Dermis microvascular lymphatic vessel endothelial cell (primary cell): ENCODE results near the gene P2RX6. TPM values are rescaled to one million over a fixed set of nuclear protein-coding genes. Genes with fewer than 3 reads are reported as not detected.

Experiments
- DNase-seq, 2 donors: peaks; one replicate each; pipeline versions ENCODE4 v3.0.0 to v3.0.0-alpha.2; 2010; ENCODE audit warnings: low read depth in 2 of 2
- total RNA-seq: library from RNA; depleted of rRNA; stranded (reverse); fragments of >200 nt; gene quantifications from 2 replicates; pipeline ENCODE4 v1.2.1, GENCODE V29; 2014

P2RX6 gene
- under 0.01 TPM in 1 of 2 replicates, not detected in the other for total RNA-seq

DNA sequence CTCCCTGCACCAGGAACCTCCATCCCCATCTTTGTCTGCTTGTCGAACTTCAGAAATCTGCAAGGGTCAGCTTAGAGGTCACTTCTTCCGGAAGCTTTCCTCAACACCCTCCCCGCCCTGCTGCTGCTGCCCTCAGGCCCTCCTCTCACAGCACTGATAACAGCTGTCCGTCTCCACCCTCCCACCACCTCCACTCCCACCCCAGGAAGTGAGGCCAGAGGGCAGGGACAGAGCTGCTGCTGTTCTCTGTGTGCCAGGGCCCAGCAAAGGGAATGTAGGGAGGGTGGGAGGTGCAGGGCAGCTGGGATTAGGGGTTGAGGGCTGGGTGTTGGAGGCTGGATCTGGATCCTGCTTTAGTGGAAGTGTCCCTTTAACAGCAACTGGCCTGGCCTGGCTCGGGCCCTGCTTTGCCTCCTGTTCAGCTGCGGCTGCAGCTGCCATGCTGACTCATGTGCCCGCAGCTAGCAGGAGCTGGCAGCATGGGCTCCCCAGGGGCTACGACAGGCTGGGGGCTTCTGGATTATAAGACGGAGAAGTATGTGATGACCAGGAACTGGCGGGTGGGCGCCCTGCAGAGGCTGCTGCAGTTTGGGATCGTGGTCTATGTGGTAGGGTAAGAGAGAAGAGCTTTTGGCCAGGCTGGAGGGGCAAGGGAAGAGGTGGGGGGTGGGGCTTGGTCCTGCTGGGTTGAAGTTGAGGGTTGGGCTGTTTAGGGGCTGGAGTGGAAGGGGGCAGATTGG is at the start of gene P2RX6:
P2RX6 (plus strand) TSS at position 440 of the 740 bp plus-strand sequence; CDS start at position 450, 10 bp downstream.
- DNase-seq: no peak

DNA sequence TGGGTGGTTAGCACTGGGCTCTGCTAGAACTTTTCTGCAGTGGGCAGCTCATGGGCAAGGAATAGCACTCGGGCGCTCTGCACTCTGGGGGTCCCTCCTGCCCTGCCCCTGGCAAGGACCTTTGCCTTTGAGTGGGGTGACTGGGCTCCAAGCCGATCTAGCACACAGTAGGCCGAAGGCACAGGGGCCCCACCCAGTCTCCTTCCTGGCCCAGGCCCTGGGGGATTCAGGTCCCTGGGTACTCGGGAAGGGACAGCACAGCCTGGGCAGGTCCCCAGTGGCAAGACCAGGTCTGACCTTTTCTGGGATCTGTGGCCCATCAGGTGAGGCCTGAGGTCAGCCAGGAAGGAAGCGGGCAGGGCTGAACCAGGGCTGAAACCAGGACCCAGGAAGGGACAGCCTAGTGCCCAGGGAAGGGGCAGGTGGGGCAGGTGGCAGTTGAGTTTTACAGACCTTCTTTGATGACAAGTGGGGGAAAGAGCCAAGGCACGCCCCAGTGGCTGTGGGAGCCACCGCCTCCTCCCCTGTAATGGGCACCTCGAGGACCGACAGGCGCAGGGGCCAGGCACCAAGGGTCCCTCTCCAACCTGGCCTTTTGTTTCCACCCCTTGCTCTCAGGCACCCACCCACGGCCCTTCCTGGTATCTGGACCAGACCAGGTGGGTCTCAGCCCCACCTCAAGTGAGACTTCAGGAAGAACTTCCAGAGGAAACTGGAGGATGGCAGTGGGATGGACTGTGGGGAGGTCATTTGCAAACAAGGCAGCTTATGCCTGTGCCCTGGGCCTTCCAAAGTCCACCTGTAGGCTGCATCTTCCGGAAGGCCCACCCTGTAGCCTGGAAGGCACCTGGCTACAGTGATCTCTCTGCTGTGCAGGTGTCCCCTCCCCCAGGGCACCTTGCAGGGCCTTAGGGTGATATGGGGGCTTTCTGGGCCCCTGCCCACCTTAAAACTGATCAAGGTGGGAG is 48.8 kb upstream of the P2RX6 start:
- DNase-seq: no peak

DNA sequence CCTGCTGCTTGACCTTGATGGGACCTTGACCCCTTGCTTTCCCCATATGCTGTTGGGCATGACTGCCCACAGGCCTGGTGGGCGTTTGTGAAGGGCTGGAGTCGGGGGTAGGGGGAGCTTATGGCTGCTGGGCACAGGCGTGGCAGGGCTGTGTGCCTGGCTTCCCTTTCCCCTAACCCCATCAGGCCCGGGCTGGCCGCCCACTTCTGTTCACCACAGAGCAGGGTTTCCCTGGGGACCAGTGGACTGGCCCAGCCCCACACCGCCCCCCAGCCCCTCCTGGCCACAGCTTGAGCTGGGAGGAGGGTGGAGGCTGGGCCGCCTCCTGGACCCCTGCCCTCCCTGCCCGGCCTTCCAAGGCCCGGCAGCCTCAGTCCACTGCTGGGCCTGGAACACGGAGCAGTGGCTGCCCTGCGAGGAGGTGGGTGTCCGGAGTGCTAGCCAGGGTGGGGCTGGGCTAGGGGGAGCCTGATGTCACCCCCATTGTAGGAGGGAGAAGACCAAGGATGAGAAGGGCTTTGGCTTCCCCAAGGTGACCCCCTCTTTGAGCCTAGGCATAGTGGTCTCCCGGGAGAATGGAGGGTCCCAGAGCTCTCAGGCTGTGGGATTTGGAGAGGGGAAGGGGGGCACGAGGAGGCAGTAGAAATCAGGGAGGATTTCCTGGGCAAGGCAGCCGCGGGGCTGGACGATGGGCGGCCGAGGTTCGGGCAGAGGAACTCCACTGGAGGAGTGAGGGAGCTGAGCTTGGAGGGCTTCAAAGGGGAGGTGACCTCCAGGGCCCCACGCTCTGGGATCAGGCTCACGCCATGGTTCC is 47.9 kb upstream of the P2RX6 start, which contains the start of gene AIFM3:
AIFM3 (plus strand) TSS at position 373 of the 814 bp plus-strand sequence. CDS start 690 bp downstream, outside the sequence.
- no peak for DNase-seq

DNA sequence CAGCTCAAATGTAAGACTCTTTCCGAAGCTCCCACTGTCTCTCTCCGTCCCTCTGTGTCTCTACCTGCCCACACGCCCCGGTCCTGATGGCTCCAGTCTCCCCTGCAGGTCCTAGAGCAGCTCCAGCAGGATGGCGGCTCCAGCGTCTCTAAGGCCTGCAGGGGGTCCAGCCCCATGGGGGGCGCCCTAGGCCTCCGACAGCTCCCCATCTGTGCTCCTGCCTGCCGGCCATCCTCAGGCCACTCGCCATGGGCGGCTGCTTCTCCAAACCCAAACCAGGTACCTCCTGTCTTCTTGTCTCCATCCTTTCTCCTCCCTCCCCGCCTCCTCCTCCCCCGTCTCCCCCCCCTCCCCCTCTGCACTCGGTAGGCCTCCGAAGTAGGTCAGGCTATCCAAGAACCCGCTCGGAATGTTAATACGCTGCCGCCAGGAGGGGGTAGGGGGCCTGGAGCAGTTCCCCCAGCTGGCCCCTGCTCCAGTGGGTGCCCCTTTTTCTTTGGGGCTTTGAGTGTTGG is 47.2 kb upstream of the P2RX6 start:
- DNase-seq: no peak

DNA sequence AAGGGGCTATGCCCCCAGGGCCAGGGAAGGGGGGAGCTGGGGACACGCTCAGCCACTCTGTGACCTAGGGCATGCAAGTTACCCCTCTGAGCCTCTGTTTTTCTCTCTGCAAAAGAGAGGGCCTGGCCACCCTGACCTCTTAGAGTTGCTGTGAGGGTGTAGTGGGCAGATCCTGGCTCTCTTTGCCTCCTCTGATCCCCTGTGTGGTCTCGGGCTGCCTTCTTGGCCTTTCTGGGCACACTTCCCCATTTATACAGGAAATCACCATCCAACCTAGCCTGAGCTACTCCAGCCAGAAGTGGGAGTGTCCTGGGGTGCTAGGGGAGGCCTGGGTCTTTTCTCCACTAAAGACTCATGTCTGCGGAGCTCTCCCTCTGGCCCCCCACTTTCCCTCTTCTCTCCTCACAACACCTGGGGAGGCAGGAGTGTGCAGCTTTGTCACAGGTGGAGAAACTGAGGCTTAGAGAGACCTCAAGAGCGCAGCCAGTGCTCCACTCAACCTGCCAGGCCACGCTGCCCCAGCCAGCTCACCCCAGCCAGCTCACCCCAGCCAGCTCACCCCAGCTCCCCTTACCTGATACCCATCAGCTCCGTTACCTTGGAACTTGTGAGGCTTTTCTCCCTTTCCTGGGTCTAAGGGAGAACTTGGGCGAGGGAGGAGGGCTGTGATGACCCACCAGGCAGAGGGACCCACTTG is 46.5 kb upstream of the P2RX6 start:
- no peak for DNase-seq

DNA sequence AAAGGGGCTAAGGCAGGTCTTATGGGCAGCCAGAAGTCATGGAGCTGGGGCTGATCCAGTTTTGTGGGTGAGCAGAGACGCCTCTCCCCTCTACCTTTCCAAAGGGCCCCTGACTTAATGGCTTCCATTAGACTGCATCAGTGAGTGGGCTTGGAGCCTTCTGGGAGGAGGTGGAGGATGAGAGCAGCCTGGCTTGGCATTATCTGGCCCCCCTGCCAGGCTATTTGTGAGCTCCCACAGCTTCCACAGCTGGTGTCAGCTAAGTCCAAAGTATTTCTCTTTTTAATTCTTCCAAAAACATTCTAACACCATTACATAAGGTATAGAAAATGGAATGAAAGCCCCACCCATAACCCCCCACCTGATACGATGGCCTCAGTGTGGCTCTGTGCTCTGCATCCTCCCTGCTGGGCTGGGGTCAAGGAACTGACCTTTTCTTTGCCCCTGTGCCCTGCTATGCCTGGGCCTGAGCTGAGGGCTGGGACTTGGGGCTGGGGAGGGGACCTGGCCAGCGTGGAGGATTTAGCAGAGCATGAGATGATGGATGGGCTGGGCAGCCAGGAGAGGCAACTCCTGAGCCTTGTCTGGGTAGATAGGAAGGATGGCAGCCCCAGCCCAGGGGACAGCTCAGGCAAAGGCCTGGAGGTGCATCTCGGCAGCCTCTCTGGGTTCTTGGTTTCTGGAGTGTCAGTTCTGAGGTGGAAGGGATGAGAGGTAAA is 43.9 kb upstream of the P2RX6 start:
- DNase-seq: no peak

DNA sequence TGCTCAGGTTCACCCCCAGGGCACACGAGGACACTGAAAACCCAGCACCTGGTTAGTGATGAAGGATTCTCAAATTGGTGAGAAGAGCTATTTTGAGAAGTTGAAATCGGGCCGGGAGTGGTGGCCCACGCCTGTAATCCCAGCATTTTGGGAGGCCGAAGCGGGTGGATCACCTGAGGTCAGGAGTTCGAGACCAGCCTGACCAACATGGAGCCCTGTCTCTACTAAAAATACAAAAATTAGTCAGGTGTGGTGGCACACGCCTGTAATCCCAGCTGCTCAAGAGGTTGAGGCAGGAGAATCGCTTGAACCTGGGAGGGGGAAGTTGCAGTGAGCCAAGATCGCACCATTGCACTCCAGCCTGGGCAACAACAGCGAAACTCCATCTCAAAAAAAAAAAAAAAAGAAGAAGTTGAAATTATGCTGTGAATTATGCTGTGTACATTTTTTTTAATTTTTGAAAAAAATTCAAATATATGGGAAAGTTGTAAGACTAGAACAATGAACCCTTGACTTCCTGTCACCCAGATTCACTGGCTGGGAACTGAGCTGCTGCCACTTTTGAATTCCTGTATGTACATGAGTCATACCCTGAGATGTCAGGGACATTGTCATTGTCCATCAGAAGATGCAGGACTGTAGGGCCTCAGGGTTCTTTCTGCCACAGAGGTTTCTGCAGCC is 42.8 kb upstream of the P2RX6 start:
- peak in 1 of 2 donors; percentile 20 for DNase-seq

DNA sequence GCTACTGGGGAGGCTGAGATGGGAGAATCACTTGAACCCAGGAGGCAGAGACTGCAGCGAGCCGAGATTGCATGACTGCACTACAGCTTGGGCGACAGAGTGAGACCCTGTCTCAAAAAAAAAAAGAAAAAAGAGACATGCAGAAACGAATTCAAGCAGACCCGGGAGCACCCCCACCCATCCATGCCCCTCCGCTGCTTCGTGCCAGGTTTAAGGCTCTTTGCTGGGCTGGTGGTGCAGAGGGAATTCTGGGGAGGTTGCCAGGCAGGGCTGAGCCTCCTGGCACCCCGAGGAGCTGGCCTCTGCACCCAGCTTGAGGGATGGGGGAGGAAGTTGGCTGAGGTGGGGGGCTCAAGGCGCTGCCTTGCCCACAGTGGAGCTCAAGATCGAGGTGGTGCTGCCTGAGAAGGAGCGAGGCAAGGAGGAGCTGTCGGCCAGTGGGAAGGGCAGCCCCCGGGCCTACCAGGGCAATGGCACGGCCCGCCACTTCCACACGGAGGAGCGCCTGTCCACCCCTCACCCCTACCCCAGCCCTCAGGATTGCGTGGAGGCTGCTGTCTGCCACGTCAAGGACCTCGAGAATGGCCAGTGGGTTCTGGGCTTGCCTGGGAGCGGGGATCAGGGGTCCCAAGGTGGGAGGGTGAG is 41.9 kb upstream of the P2RX6 start:
- DNase-seq: no peak

DNA sequence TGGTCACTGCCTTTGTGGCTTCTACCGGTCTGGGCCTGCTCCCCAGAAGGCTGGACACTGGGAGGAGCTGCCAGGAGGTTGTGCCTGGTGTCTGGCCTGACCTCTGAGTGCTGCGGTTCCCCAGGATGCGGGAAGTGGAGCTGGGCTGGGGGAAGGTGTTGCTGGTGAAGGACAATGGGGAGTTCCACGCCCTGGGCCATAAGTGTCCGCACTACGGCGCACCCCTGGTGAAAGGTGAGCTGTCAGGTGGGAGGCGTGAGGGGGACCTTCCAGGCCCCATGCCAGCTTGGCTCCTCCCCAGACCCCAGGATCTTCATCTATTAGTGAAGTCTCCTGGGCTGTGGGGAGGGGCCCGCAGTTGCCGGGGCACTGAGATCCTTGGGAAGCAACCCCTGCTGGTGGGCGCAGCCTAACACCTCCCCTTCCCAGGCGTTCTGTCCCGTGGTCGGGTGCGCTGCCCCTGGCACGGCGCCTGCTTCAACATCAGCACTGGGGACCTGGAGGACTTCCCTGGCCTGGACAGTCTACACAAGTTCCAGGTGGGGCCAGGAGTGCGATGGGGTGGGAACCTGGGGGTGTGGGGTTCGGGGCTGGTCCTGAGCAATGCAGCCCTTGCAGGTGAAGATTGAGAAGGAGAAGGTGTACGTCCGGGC is 41.2 kb upstream of the P2RX6 start:
- DNase-seq: no peak

DNA sequence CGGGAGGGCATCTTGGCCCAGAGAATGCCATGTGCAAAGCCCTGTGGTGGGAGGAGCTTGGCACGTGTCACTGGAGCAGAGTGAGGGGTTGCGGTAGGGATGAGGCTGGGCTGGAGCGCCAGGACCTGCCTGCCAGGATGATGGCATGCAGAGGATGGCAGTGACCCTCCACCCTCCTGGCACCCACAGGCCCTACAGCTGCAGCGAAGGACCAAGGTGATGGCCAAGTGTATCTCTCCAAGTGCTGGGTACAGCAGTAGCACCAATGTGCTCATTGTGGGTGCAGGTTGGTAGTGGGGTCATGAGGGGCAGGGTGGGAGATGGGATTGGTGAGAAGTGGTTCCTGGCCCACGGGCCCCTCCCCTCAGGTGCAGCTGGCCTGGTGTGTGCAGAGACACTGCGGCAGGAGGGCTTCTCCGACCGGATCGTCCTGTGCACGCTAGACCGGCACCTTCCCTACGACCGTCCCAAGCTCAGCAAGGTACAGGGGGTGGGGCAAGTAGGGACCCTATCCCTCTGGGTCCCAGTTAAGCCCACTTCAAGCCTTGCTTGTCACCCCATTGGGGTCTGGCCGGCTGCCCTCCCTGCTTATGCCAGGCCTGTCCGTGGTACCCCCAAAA is 40.5 kb upstream of the P2RX6 start:
- no peak for DNase-seq

DNA sequence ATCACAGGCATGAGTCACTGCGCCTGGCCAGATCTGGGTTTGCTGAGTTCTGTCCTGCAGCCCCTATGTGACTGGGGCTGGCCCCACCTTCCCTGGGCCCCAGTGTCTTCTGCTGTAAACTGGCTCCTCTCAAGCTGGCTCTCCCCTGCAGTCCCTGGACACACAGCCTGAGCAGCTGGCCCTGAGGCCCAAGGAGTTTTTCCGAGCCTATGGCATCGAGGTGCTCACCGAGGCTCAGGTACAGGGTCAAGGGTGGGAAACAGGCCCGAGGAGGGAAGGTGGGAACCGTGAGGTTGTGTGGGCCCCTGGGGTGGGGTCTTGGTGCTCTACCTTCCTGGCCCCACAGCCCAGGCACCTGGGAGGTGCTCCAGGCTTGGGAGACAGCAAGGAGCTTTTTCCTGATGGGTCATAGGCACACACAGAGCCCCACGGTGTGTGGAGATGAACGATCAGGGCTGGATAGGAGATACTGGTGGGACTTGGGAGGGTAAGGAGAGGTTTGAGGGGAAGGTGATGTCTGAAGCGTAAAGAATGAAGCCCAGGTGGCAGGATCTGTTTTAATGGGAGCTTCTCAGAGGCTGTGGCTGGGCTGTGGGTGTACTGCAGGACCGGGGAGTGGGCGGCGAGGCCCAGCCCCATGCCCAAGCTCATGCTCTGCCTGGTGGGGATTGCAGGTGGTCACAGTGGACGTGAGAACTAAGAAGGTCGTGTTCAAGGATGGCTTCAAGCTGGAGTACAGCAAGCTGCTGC is 39.2 kb upstream of the P2RX6 start:
- no peak for DNase-seq

DNA sequence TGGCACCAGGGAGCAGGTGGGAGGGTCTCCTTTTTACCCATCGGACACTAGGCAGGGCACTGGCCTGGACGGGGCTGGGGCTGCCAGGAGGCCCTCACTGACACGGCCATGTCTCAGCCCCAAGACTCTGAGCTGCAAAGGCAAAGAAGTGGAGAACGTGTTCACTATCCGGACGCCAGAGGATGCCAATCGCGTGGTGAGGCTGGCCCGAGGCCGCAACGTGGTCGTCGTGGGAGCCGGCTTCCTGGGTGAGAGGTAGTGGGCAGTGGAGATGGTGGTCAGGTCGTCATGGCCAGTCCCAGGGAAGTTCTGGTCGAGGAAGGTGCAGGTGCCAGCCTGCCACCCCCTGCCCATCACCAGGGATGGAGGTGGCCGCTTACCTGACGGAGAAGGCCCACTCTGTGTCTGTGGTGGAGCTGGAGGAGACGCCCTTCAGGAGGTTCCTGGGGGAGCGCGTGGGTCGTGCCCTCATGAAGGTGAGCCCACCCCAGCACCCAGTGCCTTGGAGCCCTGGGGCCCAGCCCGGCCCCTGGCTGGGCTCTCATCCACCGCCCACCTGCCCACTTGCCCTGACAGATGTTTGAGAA is 38.6 kb upstream of the P2RX6 start:
- no peak for DNase-seq

DNA sequence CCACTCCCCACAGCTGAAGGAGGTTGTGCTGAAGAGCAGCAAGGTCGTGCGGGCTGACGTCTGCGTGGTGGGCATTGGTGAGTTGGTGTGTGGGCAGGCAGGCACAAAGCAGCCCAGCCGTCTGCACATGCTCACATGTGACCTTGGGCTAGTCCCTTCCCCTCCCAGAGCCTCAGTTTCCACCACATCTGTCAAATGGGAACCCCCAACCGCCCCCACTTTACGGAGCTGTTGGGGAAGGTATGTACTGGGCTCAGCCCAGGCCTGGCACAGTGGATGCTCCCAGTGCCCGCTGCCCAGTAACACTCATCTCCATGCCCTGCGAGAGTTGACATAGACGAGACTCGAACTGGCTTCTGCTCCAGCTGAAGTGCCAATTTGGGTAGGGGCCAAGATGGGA is 37.9 kb upstream of the P2RX6 start:
- no peak for DNase-seq

DNA sequence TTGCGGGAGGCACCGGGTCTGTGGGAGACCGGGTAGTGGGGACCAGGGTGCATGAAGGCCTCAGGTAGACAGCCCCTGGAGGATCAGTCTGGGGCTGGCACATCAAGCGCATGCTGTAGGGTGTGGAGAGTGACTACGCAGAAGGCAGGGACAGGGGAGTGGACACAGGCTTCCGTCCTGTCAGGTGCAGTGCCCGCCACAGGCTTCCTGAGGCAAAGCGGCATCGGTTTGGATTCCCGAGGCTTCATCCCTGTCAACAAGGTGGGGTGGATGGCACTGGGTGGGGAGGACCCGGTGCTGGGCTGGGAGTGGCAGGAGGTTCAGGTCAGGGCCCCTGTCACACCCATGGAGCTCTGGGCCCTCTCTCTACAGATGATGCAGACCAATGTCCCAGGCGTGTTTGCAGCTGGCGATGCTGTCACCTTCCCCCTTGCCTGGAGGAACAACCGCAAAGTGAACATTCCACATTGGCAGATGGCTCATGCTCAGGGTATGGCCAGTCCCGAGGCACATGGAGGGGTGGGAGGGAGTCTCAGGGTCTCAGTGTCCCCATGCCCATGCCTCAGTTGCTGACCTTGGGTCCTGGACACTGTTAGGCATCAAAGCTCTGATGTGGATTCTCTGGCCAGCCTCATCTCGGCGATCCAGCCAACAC is 37.3 kb upstream of the P2RX6 start:
- DNase-seq: no peak

DNA sequence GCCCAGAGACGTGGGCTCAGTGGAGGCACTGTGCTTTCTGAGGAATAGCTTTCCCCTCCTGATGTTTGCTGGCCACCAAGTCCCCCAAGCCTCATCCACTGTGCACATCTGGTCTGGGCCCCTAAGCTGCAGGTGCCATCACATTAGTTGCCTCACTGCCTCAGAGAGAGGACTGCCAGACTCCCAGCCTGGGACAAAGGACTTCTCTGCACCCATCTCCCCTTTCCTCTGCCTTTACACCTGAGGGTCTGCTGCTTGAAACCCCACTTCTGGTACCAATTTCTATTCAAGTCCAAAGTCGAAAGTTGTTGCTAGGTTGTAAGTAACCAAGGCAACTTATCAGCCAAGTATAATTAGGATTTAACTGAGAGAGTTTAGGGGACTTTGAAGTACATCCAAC is 36.5 kb upstream of the P2RX6 start:
- DNase-seq: no peak

DNA sequence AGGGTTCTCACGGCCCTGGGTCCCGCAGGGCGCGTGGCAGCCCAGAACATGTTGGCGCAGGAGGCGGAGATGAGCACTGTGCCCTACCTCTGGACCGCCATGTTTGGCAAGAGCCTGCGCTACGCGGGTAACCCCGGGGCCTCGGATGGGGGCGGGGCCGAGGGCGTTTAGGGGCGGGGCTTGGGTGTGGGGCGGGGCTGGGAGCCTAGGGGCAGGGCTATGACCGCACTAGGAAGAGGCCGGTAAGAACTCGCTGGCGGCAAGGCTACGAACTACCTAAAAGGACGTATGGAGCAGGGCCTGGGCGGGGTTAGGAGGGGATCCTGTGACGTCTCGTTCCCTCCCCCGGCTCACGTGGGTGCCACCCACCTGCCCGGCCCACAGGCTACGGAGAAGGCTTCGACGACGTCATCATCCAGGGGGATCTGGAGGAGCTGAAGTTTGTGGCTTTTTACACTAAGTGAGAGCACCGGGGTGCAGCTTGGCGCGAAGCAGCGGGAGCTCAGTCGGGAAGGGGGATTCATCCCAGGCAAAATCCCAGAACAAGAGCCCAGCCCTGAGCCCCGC is 35.6 kb upstream of the P2RX6 start:
- DNase-seq: peak; percentile 43 to 85
